Measurements from ENCODE around the gene IL6. TPM values are rescaled to one million over a fixed set of nuclear protein-coding genes. Genes with fewer than 3 reads are reported as not detected.
"Not testable (repeated sequence)": the region's sequence is repeated elsewhere in the genome, so short reads cannot be mapped to it uniquely, and the experiment has no call there.

Gene IL6
- total RNA-seq, result 100 to 1,000 TPM in 1 of 2 donors, 10 to 100 TPM in 1; 13.1 to 112 TPM
- polyA plus RNA-seq, result 1 to 10 TPM; 6.9 to 8.9 TPM
- long read RNA-seq, donor 1, partial matches to known transcripts, result 3 of 23 reads
- long read RNA-seq, donor 1, other reads (novel, unspliced or antisense), result 11 of 23 reads
- long read RNA-seq, donor 2, partial matches to known transcripts, result 1 of 6 reads
- long read RNA-seq, donor 2, other reads (novel, unspliced or antisense), result 0 of 6 reads

- H3K4me3 ChIP-seq (ENCODE audit: low read length in 2 of 2), result peak within 1 kb of the TSS in 1 of 2 donors; percentile 15
- H3K9me3 ChIP-seq (ENCODE audit: control insufficient read depth, low read length), result no peaks in the 10 kb centered on the region
- ATAC-seq (ENCODE audit: low FRiP score) (peak; percentile 90), DNase-seq (peak; percentile 91 to 94)
- intact Hi-C loops (cut with DNase I), result loop anchor here (2.0 to 10.0 kb wide), 4 partner anchors 125 to 328 kb away; no protein-coding TSS in a partner anchor
- H3K36me3 ChIP-seq (ENCODE audit: control insufficient read depth in 1 of 2, insufficient read depth in 2 of 2, low read length in 1 of 2), result no peaks in the 10 kb centered on the region
- H3K27me3 ChIP-seq (ENCODE audit: control insufficient read depth in 1 of 2, insufficient read depth in 2 of 2, low read length in 1 of 2), result no peaks in the 10 kb centered on the region
- no peaks in the 10 kb centered on the region for H3K4me1 ChIP-seq (ENCODE audit: control insufficient read depth in 1 of 2, insufficient read depth in 2 of 2, low read length in 2 of 2)
- H3K27ac ChIP-seq (ENCODE audit: low read depth in 1 of 2, low read length in 2 of 2), result peak within 1 kb of the TSS in 1 of 2 donors; percentile 0
- WGBS, 2 donors, result 24 to 25% methylated on average over 28 of the region's 28 CpGs
Measured at GRCh38 chr7:22726907-22727713, at the start of gene IL6. IL6 (plus strand) TSS chr7:22727200; CDS start chr7:22727263, 63 bp downstream.

- H3K27ac ChIP-seq (ENCODE audit: low read depth in 1 of 2, low read length in 2 of 2); H3K4me3 ChIP-seq (ENCODE audit: low read length in 2 of 2); H3K36me3 ChIP-seq (ENCODE audit: control insufficient read depth in 1 of 2, insufficient read depth in 2 of 2, low read length in 1 of 2); H3K9me3 ChIP-seq (ENCODE audit: control insufficient read depth, low read length); ATAC-seq (ENCODE audit: low FRiP score); intact Hi-C loops (cut with DNase I); H3K27me3 ChIP-seq (ENCODE audit: control insufficient read depth in 1 of 2, insufficient read depth in 2 of 2, low read length in 1 of 2); DNase-seq; H3K4me1 ChIP-seq (ENCODE audit: control insufficient read depth in 1 of 2, insufficient read depth in 2 of 2, low read length in 2 of 2): not testable (repeated sequence)
- WGBS, 2 donors, result 95 to 98% methylated on average over 5 of the region's 5 CpGs
Measured at GRCh38 chr7:22677263-22677662, 49.7 kb upstream of the IL6 start.

DNA sequence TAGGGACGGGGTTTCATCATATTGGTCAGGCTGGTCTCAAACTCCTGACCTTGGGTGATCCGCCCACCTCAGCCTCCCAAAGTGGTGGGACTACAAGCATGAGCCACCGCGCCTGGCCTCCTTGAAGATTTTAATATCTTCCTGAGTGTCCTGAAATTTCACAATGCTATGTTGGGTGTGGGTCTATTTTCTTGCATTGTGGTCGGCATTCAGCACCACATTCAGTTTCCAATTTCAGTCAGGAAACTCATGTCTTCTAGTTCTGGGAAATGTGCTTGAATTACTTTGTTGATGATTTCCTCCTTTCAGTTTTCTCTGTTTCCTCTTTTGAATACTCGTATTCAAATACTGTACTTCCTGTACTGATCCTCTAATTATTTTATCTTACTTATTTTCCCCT lies 49.3 kb upstream of the IL6 start:
- 76 to 77% methylated on average over 6 of the region's 6 CpGs for WGBS, 2 donors

DNA sequence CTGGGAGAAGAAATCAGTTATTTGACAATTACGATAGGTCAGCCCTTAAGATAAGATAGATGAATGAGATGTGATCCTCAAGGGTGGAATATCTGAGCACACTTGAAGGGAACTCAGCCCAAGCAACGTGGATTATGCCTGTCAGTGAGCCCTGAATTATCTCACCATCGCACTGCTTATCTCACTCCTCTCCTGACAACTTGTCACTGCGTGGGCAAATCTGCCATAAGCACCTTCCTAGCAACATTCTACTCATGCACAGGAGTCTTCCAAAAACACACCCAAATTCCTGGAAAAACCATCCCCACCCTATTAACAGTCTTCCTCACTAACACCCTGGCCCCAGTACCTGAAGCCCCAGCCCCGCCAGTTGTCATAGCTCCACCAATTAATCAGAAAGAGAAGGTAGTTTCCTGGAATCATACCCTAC lies 46.5 kb upstream of the IL6 start:
- no peak for ATAC-seq (ENCODE audit: low FRiP score)

More for the DNA sequence above, 49.3 kb upstream of the IL6 start:
- intact Hi-C loops (cut with DNase I), result no loop called here
- no peak for ATAC-seq (ENCODE audit: low FRiP score)
- H3K4me3 ChIP-seq (ENCODE audit: low read length in 2 of 2), result no peak overlapping the region
- no peaks in the 10 kb centered on the region for H3K9me3 ChIP-seq (ENCODE audit: control insufficient read depth, low read length)
- no peaks in the 10 kb centered on the region for H3K36me3 ChIP-seq (ENCODE audit: control insufficient read depth in 1 of 2, insufficient read depth in 2 of 2, low read length in 1 of 2)
- H3K27me3 ChIP-seq (ENCODE audit: control insufficient read depth in 1 of 2, insufficient read depth in 2 of 2, low read length in 1 of 2), result no peaks in the 10 kb centered on the region
- no peak overlapping the region for H3K27ac ChIP-seq (ENCODE audit: low read depth in 1 of 2, low read length in 2 of 2)
- no peak for DNase-seq
- no peaks in the 10 kb centered on the region for H3K4me1 ChIP-seq (ENCODE audit: control insufficient read depth in 1 of 2, insufficient read depth in 2 of 2, low read length in 2 of 2)

DNA sequence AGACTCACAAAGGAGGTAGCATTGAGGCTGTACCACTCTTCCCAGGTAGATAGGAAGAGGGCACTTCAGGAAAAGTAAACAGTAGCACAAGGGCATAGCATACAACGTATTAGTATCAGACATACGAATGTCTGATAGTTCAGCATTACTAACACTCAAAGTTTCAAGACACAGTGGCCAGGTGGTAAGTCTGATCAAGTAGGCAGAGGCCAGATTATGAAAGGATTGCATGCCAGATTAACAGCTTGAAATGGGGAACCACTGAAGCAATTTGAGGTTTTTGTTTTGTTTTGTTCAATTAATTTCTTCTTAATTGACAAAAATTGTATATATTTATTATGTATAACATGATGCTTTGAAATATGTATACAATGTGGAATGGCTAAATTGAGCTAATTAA lies 45.7 kb upstream of the IL6 start:
- ATAC-seq (ENCODE audit: low FRiP score) (no peak), DNase-seq (no peak)
- H3K9me3 ChIP-seq (ENCODE audit: control insufficient read depth, low read length), result no peaks in the 10 kb centered on the region
- H3K4me1 ChIP-seq (ENCODE audit: control insufficient read depth in 1 of 2, insufficient read depth in 2 of 2, low read length in 2 of 2), result no peaks in the 10 kb centered on the region
- no peak overlapping the region for H3K27ac ChIP-seq (ENCODE audit: low read depth in 1 of 2, low read length in 2 of 2)
- no peaks in the 10 kb centered on the region for H3K27me3 ChIP-seq (ENCODE audit: control insufficient read depth in 1 of 2, insufficient read depth in 2 of 2, low read length in 1 of 2)
- no peaks in the 10 kb centered on the region for H3K36me3 ChIP-seq (ENCODE audit: control insufficient read depth in 1 of 2, insufficient read depth in 2 of 2, low read length in 1 of 2)
- intact Hi-C loops (cut with DNase I), result no loop called here
- 92 to 94% methylated on average over 2 of the region's 2 CpGs for WGBS, 2 donors
- no peak overlapping the region for H3K4me3 ChIP-seq (ENCODE audit: low read length in 2 of 2)

More for the DNA sequence above, 46.5 kb upstream of the IL6 start:
- Histone ChIP-seq H3K9me3 (ENCODE audit: control insufficient read depth, low read length) (no peaks in the 10 kb centered on the region), H3K27me3 (ENCODE audit: control insufficient read depth in 1 of 2, insufficient read depth in 2 of 2, low read length in 1 of 2) (no peaks in the 10 kb centered on the region), H3K4me1 (ENCODE audit: control insufficient read depth in 1 of 2, insufficient read depth in 2 of 2, low read length in 2 of 2) (no peaks in the 10 kb centered on the region), H3K36me3 (ENCODE audit: control insufficient read depth in 1 of 2, insufficient read depth in 2 of 2, low read length in 1 of 2) (no peaks in the 10 kb centered on the region), H3K27ac (ENCODE audit: low read depth in 1 of 2, low read length in 2 of 2) (no peak overlapping the region), H3K4me3 (ENCODE audit: low read length in 2 of 2) (no peak overlapping the region)
- DNase-seq, result no peak
- 65 to 73% methylated on average over 5 of the region's 5 CpGs for WGBS, 2 donors
- intact Hi-C loops (cut with DNase I), result no loop called here

DNA sequence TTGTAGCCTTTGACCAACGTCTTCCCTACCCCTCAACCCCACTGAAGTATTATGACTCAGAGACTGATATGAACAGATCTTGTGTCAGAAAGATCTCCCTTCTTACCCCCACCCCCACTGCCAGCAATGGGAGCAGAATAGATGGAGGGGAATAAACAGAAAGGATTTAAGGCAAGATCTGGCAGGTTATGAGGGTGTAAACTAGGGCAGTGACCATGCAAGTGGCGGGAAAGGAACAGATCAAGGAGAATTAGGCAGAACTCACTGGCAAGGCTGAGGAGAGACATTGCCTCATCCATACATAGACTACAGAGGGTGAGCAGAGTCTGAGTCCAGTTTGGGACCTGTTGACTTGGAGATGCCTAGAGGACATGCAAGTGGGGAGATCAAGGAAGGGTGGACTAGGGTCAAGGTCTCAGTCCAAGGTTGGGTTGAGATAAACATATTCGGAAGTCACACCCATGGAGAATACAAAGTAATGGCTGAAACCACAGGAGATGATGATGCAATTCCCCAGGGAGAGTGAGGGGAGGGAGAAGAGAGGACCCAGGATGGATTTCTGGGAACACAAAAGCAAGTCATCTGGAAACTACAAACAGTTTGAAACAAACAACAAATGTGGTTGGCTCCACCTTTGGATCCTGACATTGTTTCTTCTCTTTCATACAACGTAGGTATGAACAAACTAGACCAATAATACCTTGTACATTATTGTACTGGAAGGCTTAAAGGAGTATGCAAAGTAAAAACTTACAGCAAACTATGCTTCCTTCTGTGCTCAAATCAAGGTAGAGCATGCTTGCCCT lies 44.9 kb upstream of the IL6 start:
- H3K36me3 ChIP-seq (ENCODE audit: control insufficient read depth in 1 of 2, insufficient read depth in 2 of 2, low read length in 1 of 2), result no peaks in the 10 kb centered on the region
- H3K9me3 ChIP-seq (ENCODE audit: control insufficient read depth, low read length), result no peaks in the 10 kb centered on the region
- intact Hi-C loops (cut with DNase I), result no loop called here
- ATAC-seq (ENCODE audit: low FRiP score) (no peak), DNase-seq (no peak)
- H3K4me1 ChIP-seq (ENCODE audit: control insufficient read depth in 1 of 2, insufficient read depth in 2 of 2, low read length in 2 of 2), result no peaks in the 10 kb centered on the region
- H3K27ac ChIP-seq (ENCODE audit: low read depth in 1 of 2, low read length in 2 of 2), result no peak overlapping the region
- 90 to 91% methylated on average over 4 of the region's 4 CpGs for WGBS, 2 donors
- H3K4me3 ChIP-seq (ENCODE audit: low read length in 2 of 2), result no peak overlapping the region
- no peaks in the 10 kb centered on the region for H3K27me3 ChIP-seq (ENCODE audit: control insufficient read depth in 1 of 2, insufficient read depth in 2 of 2, low read length in 1 of 2)

GRCh38 chr7:22683379-22683778 lies 43.6 kb upstream of the IL6 start:
- Histone ChIP-seq H3K4me1 (ENCODE audit: control insufficient read depth in 1 of 2, insufficient read depth in 2 of 2, low read length in 2 of 2) (peaks cover 0 to 3% of the 10 kb centered on the region in 2 donors), H3K27me3 (ENCODE audit: control insufficient read depth in 1 of 2, insufficient read depth in 2 of 2, low read length in 1 of 2) (no peaks in the 10 kb centered on the region), H3K36me3 (ENCODE audit: control insufficient read depth in 1 of 2, insufficient read depth in 2 of 2, low read length in 1 of 2) (no peaks in the 10 kb centered on the region), H3K4me3 (ENCODE audit: low read length in 2 of 2) (no peak overlapping the region), H3K9me3 (ENCODE audit: control insufficient read depth, low read length) (no peaks in the 10 kb centered on the region), H3K27ac (ENCODE audit: low read depth in 1 of 2, low read length in 2 of 2) (no peak overlapping the region)
- intact Hi-C loops (cut with DNase I), result no loop called here
- 77 to 79% methylated on average over 2 of the region's 2 CpGs for WGBS, 2 donors
- no peak for ATAC-seq (ENCODE audit: low FRiP score)
- DNase-seq, result no peak

DNA sequence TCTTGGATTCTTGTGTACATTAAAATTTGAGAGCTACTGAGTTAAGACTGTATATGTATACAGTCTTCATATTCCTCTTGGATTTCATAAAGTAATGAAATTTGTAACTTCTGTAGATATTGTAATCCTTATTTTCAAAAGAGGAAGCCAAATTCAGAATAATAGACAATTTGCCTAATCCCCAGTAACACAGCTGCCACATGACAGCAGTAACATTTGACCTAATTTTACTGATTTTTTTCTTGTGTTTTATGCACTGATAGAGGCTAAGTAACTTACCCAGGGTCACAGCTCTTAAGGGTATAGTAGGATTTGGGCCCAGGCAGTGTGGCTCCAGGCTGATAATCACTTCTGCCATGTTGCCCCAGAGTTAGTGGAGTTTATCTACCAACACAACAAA lies 40.4 kb upstream of the IL6 start:
- peaks cover 0 to 3% of the 10 kb centered on the region in 2 donors for H3K4me1 ChIP-seq (ENCODE audit: control insufficient read depth in 1 of 2, insufficient read depth in 2 of 2, low read length in 2 of 2)
- H3K36me3 ChIP-seq (ENCODE audit: control insufficient read depth in 1 of 2, insufficient read depth in 2 of 2, low read length in 1 of 2), result no peaks in the 10 kb centered on the region
- no peak overlapping the region for H3K4me3 ChIP-seq (ENCODE audit: low read length in 2 of 2)
- H3K27ac ChIP-seq (ENCODE audit: low read depth in 1 of 2, low read length in 2 of 2), result no peak overlapping the region
- H3K9me3 ChIP-seq (ENCODE audit: control insufficient read depth, low read length), result no peaks in the 10 kb centered on the region
- no peaks in the 10 kb centered on the region for H3K27me3 ChIP-seq (ENCODE audit: control insufficient read depth in 1 of 2, insufficient read depth in 2 of 2, low read length in 1 of 2)
- DNase-seq (no peak), ATAC-seq (ENCODE audit: low FRiP score) (no peak)
- intact Hi-C loops (cut with DNase I), result no loop called here
